Fibroblast of villous mesenchyme (primary cell): Measurements from ENCODE around the gene MGP. TPM values are rescaled to one million over a fixed set of nuclear protein-coding genes. Genes with fewer than 3 reads are reported as not detected.

ENCODE experiments used
- DNase-seq: peaks from one replicate; pipeline ENCODE4 v3.0.0-alpha.2; 2010; ENCODE audit warnings: low read depth
- H3K4me3 ChIP-seq: 2 replicates; pipeline ENCODE4 v1.5.1; 2011; ENCODE audit warnings: low read depth, mild to moderate bottlenecking, low read length
- CTCF ChIP-seq: IDR thresholded peaks from 2 replicates; pipeline ENCODE4 v1.5.1; 2012; ENCODE audit warnings: low read depth, mild to moderate bottlenecking, low read length; ENCODE audit not compliant: insufficient read depth
- total RNA-seq: library from RNA; depleted of rRNA; stranded (reverse); fragments of >200 nt; gene quantifications from 2 replicates; pipeline ENCODE4 v1.2.3, GENCODE V29; 2012

MGP gene
- total RNA-seq, 1 donor, result 3.5 TPM

GRCh38 chr12:14896521-14897169 lies 11.0 kb upstream of the MGP start:
- TF ChIP-seq CTCF, result no peak

GRCh38 chr12:14893506-14894250 lies 8.0 kb upstream of the MGP start:
- no peak for DNase-seq
- H3K4me3 ChIP-seq, result no peak overlapping the region
- no peak for TF ChIP-seq CTCF

More at GRCh38 chr12:14896521-14897169, 11.0 kb upstream of the MGP start:
- peak; percentile 97 for DNase-seq
- H3K4me3 ChIP-seq, result peak overlapping the region; percentile 19

- TF ChIP-seq CTCF, result no peak
- H3K4me3 ChIP-seq, result no peak overlapping the region
- DNase-seq, result peak; percentile 40
Observed at GRCh38 chr12:14892726-14893505, 7.3 kb upstream of the MGP start.

- H3K4me3 ChIP-seq, result no peak overlapping the region
- no peak for DNase-seq
- TF ChIP-seq CTCF, result no peak
Observed at GRCh38 chr12:14890701-14891100, 5.0 kb upstream of the MGP start.

GRCh38 chr12:14886271-14886670 lies 617 bp upstream of the MGP start:
- DNase-seq, result no peak
- H3K4me3 ChIP-seq, result no peak overlapping the region
- TF ChIP-seq CTCF, result no peak

- no peak for TF ChIP-seq CTCF
- H3K4me3 ChIP-seq, result peak overlapping the region; percentile 53
- DNase-seq, result peak; percentile 89
Observed at GRCh38 chr12:14884458-14884878, 1.2 kb downstream of the MGP start.
